GM23338 (cell line): ENCODE results near the gene PDE2A. TPM values are rescaled to one million over a fixed set of nuclear protein-coding genes. Genes with fewer than 3 reads are reported as not detected.

Experiments used
- ATAC-seq: fragments of 200-7000 bp; cut with Tn5 transposase; 3 replicates; pipeline ENCODE4 v1.9.1; 2020
- DNase-seq: peaks from one replicate; pipeline ENCODE4 v3.0.0-alpha.2; 2015; ENCODE audit warnings: low spot score
- H2AFZ ChIP-seq: fragments of 200-600 bp; sonication (generic); 2 replicates; pipeline ENCODE4 v1.8.0; 2016; ENCODE audit warnings: antibody characterized with exemption, mild to moderate bottlenecking, moderate library complexity
- H3F3A ChIP-seq: fragments of 200-600 bp; sonication (generic); replicated peaks from 2 replicates; pipeline ENCODE4 v1.8.0; 2017; ENCODE audit warnings: antibody characterized with exemption, mixed run types, low read depth
- H3K27ac ChIP-seq: fragments of 200-600 bp; sonication (generic); 2 replicates; pipeline ENCODE4 v1.6.1; 2016; ENCODE audit warnings: low read depth
- H3K27me3 ChIP-seq: fragments of 200-600 bp; sonication (generic); 2 replicates; pipeline ENCODE4 v1.8.0; 2016; ENCODE audit warnings: mild to moderate bottlenecking, mixed run types, moderate library complexity; ENCODE audit not compliant: insufficient read depth
- H3K36me3 ChIP-seq: fragments of 200-600 bp; sonication (generic); 2 replicates; pipeline ENCODE4 v1.8.0; 2016; ENCODE audit warnings: mild to moderate bottlenecking; ENCODE audit not compliant: insufficient read depth
- H3K4me1 ChIP-seq: fragments of 200-600 bp; sonication (generic); 2 replicates; pipeline ENCODE4 v1.8.0; 2016; ENCODE audit warnings: mild to moderate bottlenecking, moderate library complexity; ENCODE audit not compliant: insufficient read depth
- H3K4me2 ChIP-seq: fragments of 200-600 bp; sonication (generic); 2 replicates; pipeline ENCODE4 v1.7.1; 2017; ENCODE audit warnings: mixed run types
- H3K4me3 ChIP-seq: fragments of 200-600 bp; sonication (generic); 2 replicates; pipeline ENCODE4 v1.6.1; 2016; ENCODE audit warnings: mixed run types
- H3K79me2 ChIP-seq: fragments of 200-600 bp; sonication (generic); replicated peaks from 2 replicates; pipeline ENCODE4 v1.8.0; 2017; ENCODE audit warnings: mild to moderate bottlenecking; ENCODE audit not compliant: insufficient read depth
- H3K9me2 ChIP-seq: fragments of 200-600 bp; sonication (generic); 2 replicates; pipeline ENCODE4 v1.8.0; 2017; ENCODE audit not compliant: insufficient read depth
- H4K20me1 ChIP-seq: fragments of 200-600 bp; sonication (generic); replicated peaks from 2 replicates; pipeline ENCODE4 v1.8.0; 2017; ENCODE audit warnings: mild to moderate bottlenecking; ENCODE audit not compliant: insufficient read depth
- H3K27ac Mint-ChIP-seq: 2 replicates; pipeline ENCODE4 v1.8.0; 2020; ENCODE audit warnings: inconsistent platforms, mild to moderate bottlenecking, moderate library complexity, mixed read lengths
- H3K27me3 Mint-ChIP-seq: 3 replicates; pipeline ENCODE4 v1.8.0; 2022; ENCODE audit warnings: low read depth, mild to moderate bottlenecking, moderate library complexity, mixed read lengths, inconsistent platforms; ENCODE audit not compliant: insufficient read depth, poor library complexity
- H3K36me3 Mint-ChIP-seq: 3 replicates; pipeline ENCODE4 v1.8.0; 2021; ENCODE audit warnings: low read depth, mild to moderate bottlenecking, inconsistent platforms, moderate library complexity, mixed read lengths
- H3K4me1 Mint-ChIP-seq: 3 replicates; pipeline ENCODE4 v1.8.0; 2020; ENCODE audit warnings: mild to moderate bottlenecking, inconsistent platforms, mixed read lengths
- H3K4me3 Mint-ChIP-seq: 3 replicates; pipeline ENCODE4 v1.8.0; 2021; ENCODE audit warnings: moderate library complexity, mild to moderate bottlenecking, inconsistent platforms, mixed read lengths
- H3K9me3 Mint-ChIP-seq: 3 replicates; pipeline ENCODE4 v1.8.0; 2020; ENCODE audit warnings: moderate library complexity, mild to moderate bottlenecking, inconsistent platforms, mixed read lengths
- CREB1 ChIP-seq: fragments of 250-450 bp; sonication (Bioruptor Pico); IDR thresholded peaks from 2 replicates; pipeline ENCODE4 v1.5.0; 2020; ENCODE audit warnings: low read depth, mild to moderate bottlenecking, moderate library complexity
- EZH2 ChIP-seq: fragments of 200-600 bp; sonication (generic); IDR thresholded peaks from one replicate; pipeline ENCODE4 v1.8.0; 2017; ENCODE audit warnings: antibody characterized with exemption, mild to moderate bottlenecking, low read depth; ENCODE audit not compliant: unreplicated experiment
- EZH2phosphoT487 ChIP-seq: fragments of 200-600 bp; sonication (generic); IDR thresholded peaks from one replicate; pipeline ENCODE4 v1.8.1; 2018; ENCODE audit warnings: antibody characterized with exemption; ENCODE audit not compliant: unreplicated experiment
- JUNB ChIP-seq: IDR thresholded peaks from one replicate; pipeline ENCODE4 v1.6.1; 2016; ENCODE audit warnings: antibody characterized with exemption; ENCODE audit not compliant: unreplicated experiment
- NANOG ChIP-seq: IDR thresholded peaks from 2 replicates; pipeline ENCODE4 v1.6.1; 2016; ENCODE audit warnings: antibody characterized with exemption, borderline replicate concordance
- ZNF114 ChIP-seq: fragments of 250-450 bp; sonication (Bioruptor Pico); IDR thresholded peaks from 2 replicates; pipeline ENCODE4 v1.5.0; 2020; ENCODE audit warnings: mild to moderate bottlenecking, moderate library complexity
- polyA plus RNA-seq: library from polyadenylated mRNA; unstranded; fragments of >200 nt; fragmentation: Nextera tagmentation; extraction: Ambion mirVana; gene quantifications from 2 replicates; pipeline ENCODE4 v1.2.1, GENCODE V29; 2016
- total RNA-seq: library from RNA; depleted of rRNA; stranded (reverse); fragments of >200 nt; shearing (Covaris generic); gene quantifications from 2 replicates; pipeline ENCODE4 v1.2.3, GENCODE V29; 2014
- TF ChIP-seq, protein P1 (sequence below): IDR thresholded peaks from one replicate; pipeline ENCODE4 v1.6.1; 2018; ENCODE audit warnings: antibody characterized with exemption; ENCODE audit not compliant: unreplicated experiment
- TF ChIP-seq, protein P2 (sequence below): IDR thresholded peaks from 2 replicates; pipeline ENCODE4 v1.6.1; 2016; ENCODE audit warnings: antibody characterized with exemption
- TF ChIP-seq, protein P3 (sequence below), 2 experiments: fragments of 200-600 bp in 1 of 2; sonication (generic) in 1 of 2; conservative IDR thresholded peaks; 2 replicates each; pipeline versions ENCODE4 v1.5.1 to v1.6.1; 2016 to 2017; ENCODE audit warnings: antibody characterized with exemption in 2 of 2, low read depth in 2 of 2, mild to moderate bottlenecking in 2 of 2, moderate library complexity in 1 of 2
- TF ChIP-seq, protein P4 (sequence below): fragments of 250-450 bp; sonication (Bioruptor Pico); IDR thresholded peaks from 2 replicates; pipeline ENCODE4 v1.5.0; 2020; ENCODE audit warnings: mild to moderate bottlenecking, moderate library complexity

The PDE2A gene
- total and polyA plus RNA-seq, 2 experiments from 2014 or later = 4.3 to 16.2 TPM

DNA sequence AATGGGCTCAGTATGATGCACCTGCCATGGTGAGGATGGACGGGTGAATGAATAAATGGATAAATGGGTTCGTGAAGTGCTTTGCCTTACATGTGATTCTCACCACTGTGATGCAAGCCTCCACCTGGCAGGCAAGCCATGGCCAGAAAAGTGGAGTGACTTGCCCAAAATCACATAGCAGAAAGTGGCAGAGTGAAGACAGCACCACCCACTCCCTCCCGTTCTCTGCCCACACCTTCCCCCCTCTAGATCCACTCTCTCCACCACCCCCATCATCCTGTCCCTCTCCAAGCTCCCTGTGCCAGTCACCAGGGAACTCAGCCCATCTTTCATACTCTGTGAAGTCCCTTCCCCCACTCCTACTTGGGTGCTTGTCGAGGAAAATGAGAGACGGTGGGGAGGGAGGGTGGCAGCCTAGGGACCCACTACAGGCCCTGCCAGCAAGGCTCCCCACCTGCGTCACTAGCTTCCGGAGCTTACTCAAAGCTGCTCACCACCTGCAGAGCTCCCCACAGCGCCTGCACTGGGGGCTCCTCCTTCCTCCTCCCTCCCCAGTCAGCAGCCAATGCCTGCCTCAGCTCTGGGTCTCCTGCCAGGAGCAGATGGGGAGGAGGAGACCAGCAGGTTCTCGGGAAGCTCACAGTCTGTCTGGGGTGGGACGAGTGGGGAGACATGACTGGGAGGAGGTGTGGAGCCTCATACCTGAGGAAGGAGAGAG, 82.3 kb downstream of the PDE2A start:
- Histone ChIP-seq H3K27me3 (peaks cover 48% of the 10 kb centered on the region), H3K36me3 (no peaks in the 10 kb centered on the region), H3K27ac (no peak overlapping the region), H3K9me2 (no peaks in the 10 kb centered on the region), H4K20me1 (no peaks in the 10 kb centered on the region), H3K4me1 (peaks cover 24% of the 10 kb centered on the region; the same call in 1 of the 2 replicates), H2AFZ (no peak overlapping the region), H3F3A (0 out of 2 replicates have a peak, but pooled peaks cover 3% of the 10 kb centered on the region), H3K4me2 (no peak overlapping the region), H3K4me3 (no peak overlapping the region), H3K79me2 (no peaks in the 10 kb centered on the region)
- TF ChIP-seq, protein P1, sequence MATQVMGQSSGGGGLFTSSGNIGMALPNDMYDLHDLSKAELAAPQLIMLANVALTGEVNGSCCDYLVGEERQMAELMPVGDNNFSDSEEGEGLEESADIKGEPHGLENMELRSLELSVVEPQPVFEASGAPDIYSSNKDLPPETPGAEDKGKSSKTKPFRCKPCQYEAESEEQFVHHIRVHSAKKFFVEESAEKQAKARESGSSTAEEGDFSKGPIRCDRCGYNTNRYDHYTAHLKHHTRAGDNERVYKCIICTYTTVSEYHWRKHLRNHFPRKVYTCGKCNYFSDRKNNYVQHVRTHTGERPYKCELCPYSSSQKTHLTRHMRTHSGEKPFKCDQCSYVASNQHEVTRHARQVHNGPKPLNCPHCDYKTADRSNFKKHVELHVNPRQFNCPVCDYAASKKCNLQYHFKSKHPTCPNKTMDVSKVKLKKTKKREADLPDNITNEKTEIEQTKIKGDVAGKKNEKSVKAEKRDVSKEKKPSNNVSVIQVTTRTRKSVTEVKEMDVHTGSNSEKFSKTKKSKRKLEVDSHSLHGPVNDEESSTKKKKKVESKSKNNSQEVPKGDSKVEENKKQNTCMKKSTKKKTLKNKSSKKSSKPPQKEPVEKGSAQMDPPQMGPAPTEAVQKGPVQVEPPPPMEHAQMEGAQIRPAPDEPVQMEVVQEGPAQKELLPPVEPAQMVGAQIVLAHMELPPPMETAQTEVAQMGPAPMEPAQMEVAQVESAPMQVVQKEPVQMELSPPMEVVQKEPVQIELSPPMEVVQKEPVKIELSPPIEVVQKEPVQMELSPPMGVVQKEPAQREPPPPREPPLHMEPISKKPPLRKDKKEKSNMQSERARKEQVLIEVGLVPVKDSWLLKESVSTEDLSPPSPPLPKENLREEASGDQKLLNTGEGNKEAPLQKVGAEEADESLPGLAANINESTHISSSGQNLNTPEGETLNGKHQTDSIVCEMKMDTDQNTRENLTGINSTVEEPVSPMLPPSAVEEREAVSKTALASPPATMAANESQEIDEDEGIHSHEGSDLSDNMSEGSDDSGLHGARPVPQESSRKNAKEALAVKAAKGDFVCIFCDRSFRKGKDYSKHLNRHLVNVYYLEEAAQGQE = no peak
- TF ChIP-seq ZNF114 (CRISPR knock-in tag) (no peak), JUNB (no peak), EZH2 (no peak), EZH2phosphoT487 (no peak), NANOG (no peak), CREB1 (CRISPR knock-in tag) (no peak)
- TF ChIP-seq, protein P2, sequence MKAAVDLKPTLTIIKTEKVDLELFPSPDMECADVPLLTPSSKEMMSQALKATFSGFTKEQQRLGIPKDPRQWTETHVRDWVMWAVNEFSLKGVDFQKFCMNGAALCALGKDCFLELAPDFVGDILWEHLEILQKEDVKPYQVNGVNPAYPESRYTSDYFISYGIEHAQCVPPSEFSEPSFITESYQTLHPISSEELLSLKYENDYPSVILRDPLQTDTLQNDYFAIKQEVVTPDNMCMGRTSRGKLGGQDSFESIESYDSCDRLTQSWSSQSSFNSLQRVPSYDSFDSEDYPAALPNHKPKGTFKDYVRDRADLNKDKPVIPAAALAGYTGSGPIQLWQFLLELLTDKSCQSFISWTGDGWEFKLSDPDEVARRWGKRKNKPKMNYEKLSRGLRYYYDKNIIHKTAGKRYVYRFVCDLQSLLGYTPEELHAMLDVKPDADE = no peak
- TF ChIP-seq, protein P3, sequence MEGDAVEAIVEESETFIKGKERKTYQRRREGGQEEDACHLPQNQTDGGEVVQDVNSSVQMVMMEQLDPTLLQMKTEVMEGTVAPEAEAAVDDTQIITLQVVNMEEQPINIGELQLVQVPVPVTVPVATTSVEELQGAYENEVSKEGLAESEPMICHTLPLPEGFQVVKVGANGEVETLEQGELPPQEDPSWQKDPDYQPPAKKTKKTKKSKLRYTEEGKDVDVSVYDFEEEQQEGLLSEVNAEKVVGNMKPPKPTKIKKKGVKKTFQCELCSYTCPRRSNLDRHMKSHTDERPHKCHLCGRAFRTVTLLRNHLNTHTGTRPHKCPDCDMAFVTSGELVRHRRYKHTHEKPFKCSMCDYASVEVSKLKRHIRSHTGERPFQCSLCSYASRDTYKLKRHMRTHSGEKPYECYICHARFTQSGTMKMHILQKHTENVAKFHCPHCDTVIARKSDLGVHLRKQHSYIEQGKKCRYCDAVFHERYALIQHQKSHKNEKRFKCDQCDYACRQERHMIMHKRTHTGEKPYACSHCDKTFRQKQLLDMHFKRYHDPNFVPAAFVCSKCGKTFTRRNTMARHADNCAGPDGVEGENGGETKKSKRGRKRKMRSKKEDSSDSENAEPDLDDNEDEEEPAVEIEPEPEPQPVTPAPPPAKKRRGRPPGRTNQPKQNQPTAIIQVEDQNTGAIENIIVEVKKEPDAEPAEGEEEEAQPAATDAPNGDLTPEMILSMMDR (conservative IDR thresholded peaks at IDR 0.05; ENCODE audit: low read depth in 2 of 2) = no peak
- TF ChIP-seq, protein P4, sequence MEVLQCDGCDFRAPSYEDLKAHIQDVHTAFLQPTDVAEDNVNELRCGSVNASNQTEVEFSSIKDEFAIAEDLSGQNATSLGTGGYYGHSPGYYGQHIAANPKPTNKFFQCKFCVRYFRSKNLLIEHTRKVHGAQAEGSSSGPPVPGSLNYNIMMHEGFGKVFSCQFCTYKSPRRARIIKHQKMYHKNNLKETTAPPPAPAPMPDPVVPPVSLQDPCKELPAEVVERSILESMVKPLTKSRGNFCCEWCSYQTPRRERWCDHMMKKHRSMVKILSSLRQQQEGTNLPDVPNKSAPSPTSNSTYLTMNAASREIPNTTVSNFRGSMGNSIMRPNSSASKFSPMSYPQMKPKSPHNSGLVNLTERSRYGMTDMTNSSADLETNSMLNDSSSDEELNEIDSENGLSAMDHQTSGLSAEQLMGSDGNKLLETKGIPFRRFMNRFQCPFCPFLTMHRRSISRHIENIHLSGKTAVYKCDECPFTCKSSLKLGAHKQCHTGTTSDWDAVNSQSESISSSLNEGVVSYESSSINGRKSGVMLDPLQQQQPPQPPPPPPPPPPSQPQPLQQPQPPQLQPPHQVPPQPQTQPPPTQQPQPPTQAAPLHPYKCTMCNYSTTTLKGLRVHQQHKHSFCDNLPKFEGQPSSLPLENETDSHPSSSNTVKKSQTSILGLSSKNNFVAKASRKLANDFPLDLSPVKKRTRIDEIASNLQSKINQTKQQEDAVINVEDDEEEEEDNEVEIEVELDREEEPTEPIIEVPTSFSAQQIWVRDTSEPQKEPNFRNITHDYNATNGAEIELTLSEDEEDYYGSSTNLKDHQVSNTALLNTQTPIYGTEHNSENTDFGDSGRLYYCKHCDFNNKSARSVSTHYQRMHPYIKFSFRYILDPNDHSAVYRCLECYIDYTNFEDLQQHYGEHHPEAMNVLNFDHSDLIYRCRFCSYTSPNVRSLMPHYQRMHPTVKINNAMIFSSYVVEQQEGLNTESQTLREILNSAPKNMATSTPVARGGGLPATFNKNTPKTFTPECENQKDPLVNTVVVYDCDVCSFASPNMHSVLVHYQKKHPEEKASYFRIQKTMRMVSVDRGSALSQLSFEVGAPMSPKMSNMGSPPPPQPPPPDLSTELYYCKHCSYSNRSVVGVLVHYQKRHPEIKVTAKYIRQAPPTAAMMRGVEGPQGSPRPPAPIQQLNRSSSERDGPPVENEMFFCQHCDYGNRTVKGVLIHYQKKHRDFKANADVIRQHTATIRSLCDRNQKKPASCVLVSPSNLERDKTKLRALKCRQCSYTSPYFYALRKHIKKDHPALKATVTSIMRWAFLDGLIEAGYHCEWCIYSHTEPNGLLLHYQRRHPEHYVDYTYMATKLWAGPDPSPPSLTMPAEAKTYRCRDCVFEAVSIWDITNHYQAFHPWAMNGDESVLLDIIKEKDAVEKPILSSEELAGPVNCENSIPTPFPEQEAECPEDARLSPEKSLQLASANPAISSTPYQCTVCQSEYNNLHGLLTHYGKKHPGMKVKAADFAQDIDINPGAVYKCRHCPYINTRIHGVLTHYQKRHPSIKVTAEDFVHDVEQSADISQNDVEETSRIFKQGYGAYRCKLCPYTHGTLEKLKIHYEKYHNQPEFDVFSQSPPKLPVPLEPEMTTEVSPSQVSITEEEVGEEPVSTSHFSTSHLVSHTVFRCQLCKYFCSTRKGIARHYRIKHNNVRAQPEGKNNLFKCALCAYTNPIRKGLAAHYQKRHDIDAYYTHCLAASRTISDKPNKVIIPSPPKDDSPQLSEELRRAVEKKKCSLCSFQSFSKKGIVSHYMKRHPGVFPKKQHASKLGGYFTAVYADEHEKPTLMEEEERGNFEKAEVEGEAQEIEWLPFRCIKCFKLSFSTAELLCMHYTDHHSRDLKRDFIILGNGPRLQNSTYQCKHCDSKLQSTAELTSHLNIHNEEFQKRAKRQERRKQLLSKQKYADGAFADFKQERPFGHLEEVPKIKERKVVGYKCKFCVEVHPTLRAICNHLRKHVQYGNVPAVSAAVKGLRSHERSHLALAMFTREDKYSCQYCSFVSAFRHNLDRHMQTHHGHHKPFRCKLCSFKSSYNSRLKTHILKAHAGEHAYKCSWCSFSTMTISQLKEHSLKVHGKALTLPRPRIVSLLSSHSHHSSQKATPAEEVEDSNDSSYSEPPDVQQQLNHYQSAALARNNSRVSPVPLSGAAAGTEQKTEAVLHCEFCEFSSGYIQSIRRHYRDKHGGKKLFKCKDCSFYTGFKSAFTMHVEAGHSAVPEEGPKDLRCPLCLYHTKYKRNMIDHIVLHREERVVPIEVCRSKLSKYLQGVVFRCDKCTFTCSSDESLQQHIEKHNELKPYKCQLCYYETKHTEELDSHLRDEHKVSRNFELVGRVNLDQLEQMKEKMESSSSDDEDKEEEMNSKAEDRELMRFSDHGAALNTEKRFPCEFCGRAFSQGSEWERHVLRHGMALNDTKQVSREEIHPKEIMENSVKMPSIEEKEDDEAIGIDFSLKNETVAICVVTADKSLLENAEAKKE (CRISPR knock-in tag) = no peak
- ATAC-seq (no peak), DNase-seq (no peak)
- Mint-ChIP-seq H3K4me3 (no peak overlapping the region; the same call in 2 of the 3 replicates), H3K36me3 (no peaks in the 10 kb centered on the region), H3K4me1 (peaks cover 55% of the 10 kb centered on the region), H3K27ac (no peak overlapping the region), H3K9me3 (no peaks in the 10 kb centered on the region), H3K27me3 (peaks cover 51% of the 10 kb centered on the region)
